HCT116 (cell line): ENCODE results near the gene TCF15. TPM values are rescaled to one million over a fixed set of nuclear protein-coding genes. Genes with fewer than 3 reads are reported as not detected.

Experiments
- ATAC-seq: fragments of 200-7000 bp; cut with Tn5 transposase; 2 replicates; pipeline ENCODE4 v1.9.1; 2020; ENCODE audit warnings: mild to moderate bottlenecking, moderate library complexity
- BruUV-seq: library from RNA; stranded (reverse); fragments of 400-500 nt; replicated peaks from 2 replicates; lab custom pipeline; 2021; lab: Mats Ljungman, UMichigan
- CTCF ChIA-PET: fragments of 300-600 bp; sonication (Branson Sonifier 250); formaldehyde crosslinking; loops from one replicate; lab custom pipeline; 2021; ENCODE audit warnings: antibody characterized with exemption; lab: Charles Lee
- POLR2A ChIA-PET: fragments of 300-600, 350-600 bp; sonication (Branson Sonifier 250); formaldehyde crosslinking; loops from one replicate; lab custom pipeline; 2021; ENCODE audit warnings: antibody characterized with exemption; lab: Charles Lee
- RAD21 ChIA-PET, 2 experiments: fragments of 300-600 bp; sonication (Branson Sonifier 250); formaldehyde crosslinking; loops; one replicate each; lab custom pipeline; 2023; ENCODE audit warnings: low total read pairs in 2 of 2; ENCODE audit not compliant: uncharacterized antibody in 2 of 2, unreplicated experiment in 2 of 2, low non-redundant PET in 1 of 2; lab: Charles Lee
- DNase-seq: peaks from one replicate; pipeline ENCODE4 v3.0.0-alpha.2; 2010; ENCODE audit warnings: low read depth, low spot score
- H2AFZ ChIP-seq: fragments of 200-600 bp; shearing (Covaris generic), sonication (generic); 2 replicates; pipeline ENCODE4 v1.6.1; 2017; ENCODE audit warnings: low read depth, mixed run types, mixed read lengths, antibody characterized with exemption, low read length; ENCODE audit not compliant: poor library complexity, severe bottlenecking
- H3K27ac ChIP-seq: 2 replicates; pipeline ENCODE4 v1.5.1; 2012; ENCODE audit warnings: low read depth, low read length
- H3K27me3 ChIP-seq: fragments of 200-600 bp; sonication (generic); 2 replicates; pipeline ENCODE4 v1.6.1; 2016; ENCODE audit warnings: mixed run types, low read length, mixed read lengths; ENCODE audit not compliant: insufficient read depth
- H3K36me3 ChIP-seq, 2 experiments: fragments of 200-500 bp in 1 of 2; fragments of 200-600 bp in 1 of 2; sonication (Bioruptor generic) in 1 of 2; sonication (generic) in 1 of 2; 2 replicates each; pipeline versions ENCODE4 v1.5.1 to v1.6.1; 2014 to 2016; ENCODE audit warnings: low read length in 2 of 2, inconsistent platforms in 1 of 2, mixed read lengths in 1 of 2, mixed run types in 1 of 2; ENCODE audit not compliant: insufficient read depth in 2 of 2, control insufficient read depth in 1 of 2
- H3K4me1 ChIP-seq, 2 experiments: fragments of 200-600 bp in 1 of 2; sonication (generic) in 1 of 2; 2 replicates each; pipeline versions ENCODE4 v1.5.1 to v1.6.1; 2012 to 2017; ENCODE audit warnings: low read length in 2 of 2, inconsistent platforms in 1 of 2, mild to moderate bottlenecking in 1 of 2, mixed read lengths in 1 of 2, mixed run types in 1 of 2, moderate library complexity in 1 of 2; ENCODE audit not compliant: insufficient read depth in 2 of 2, control insufficient read depth in 1 of 2
- H3K4me2 ChIP-seq: fragments of 200-600 bp; sonication (generic); 2 replicates; pipeline ENCODE4 v1.6.1; 2017; ENCODE audit warnings: mixed run types, low read length, mixed read lengths
- H3K4me3 ChIP-seq, 2 experiments: fragments of 200-600 bp in 1 of 2; sonication (generic) in 1 of 2; replicated peaks in 1 of 2; 2 replicates each; pipeline ENCODE4 v1.5.1; 2011 to 2016; ENCODE audit warnings: low read length in 2 of 2, control low read depth in 1 of 2, low read depth in 1 of 2, mild to moderate bottlenecking in 1 of 2, mixed read lengths in 1 of 2, mixed run types in 1 of 2
- H3K79me2 ChIP-seq: fragments of 200-600 bp; sonication (generic); 2 replicates; pipeline ENCODE4 v1.6.1; 2017; ENCODE audit warnings: mild to moderate bottlenecking, mixed run types, low read length, moderate library complexity, mixed read lengths; ENCODE audit not compliant: insufficient read depth
- H3K9ac ChIP-seq: fragments of 200-600 bp; sonication (generic); 2 replicates; pipeline ENCODE4 v1.6.1; 2016; ENCODE audit warnings: low read length, mixed read lengths
- H3K9me2 ChIP-seq: fragments of 200-600 bp; sonication (generic), shearing (Covaris generic); 2 replicates; pipeline ENCODE4 v1.6.1; 2017; ENCODE audit warnings: mixed run types, mild to moderate bottlenecking, moderate library complexity; ENCODE audit not compliant: insufficient read depth
- H3K9me3 ChIP-seq, 2 experiments: fragments of 200-500 bp in 1 of 2; fragments of 200-600 bp in 1 of 2; sonication (Bioruptor generic) in 1 of 2; sonication (generic) in 1 of 2; 2 replicates each; pipeline ENCODE4 v1.6.1; 2014 to 2017; ENCODE audit warnings: low read length in 2 of 2, mixed read lengths in 2 of 2, inconsistent platforms in 1 of 2, low read depth in 1 of 2, mild to moderate bottlenecking in 1 of 2, mixed run types in 1 of 2, moderate library complexity in 1 of 2; ENCODE audit not compliant: control insufficient read depth in 1 of 2, insufficient read depth in 1 of 2
- H4K20me1 ChIP-seq: fragments of 200-600 bp; sonication (generic), shearing (Covaris generic); 2 replicates; pipeline ENCODE4 v1.6.1; 2017; ENCODE audit warnings: mixed run types, mild to moderate bottlenecking, moderate library complexity; ENCODE audit not compliant: insufficient read depth
- ATF3 ChIP-seq: IDR thresholded peaks from 2 replicates; pipeline ENCODE4 v1.6.1; 2012
- CBX3 ChIP-seq: IDR thresholded peaks from 2 replicates; pipeline ENCODE4 v1.6.1; 2012; ENCODE audit warnings: low read depth
- CTCF ChIP-seq, 3 experiments: fragments of 200-600 bp in 1 of 3; sonication (generic) in 1 of 3; IDR thresholded peaks in 2 of 3; conservative IDR thresholded peaks in 1 of 3; 2 replicates each; pipeline ENCODE4 v1.5.1; 2012 to 2017; ENCODE audit warnings: low read depth in 2 of 3, low read length in 2 of 3, antibody characterized with exemption in 1 of 3, borderline replicate concordance in 1 of 3, control low read depth in 1 of 3, mild to moderate bottlenecking in 1 of 3, mixed read lengths in 1 of 3, mixed run types in 1 of 3, moderate library complexity in 1 of 3; ENCODE audit not compliant: insufficient read depth in 1 of 3
- EGR1 ChIP-seq: IDR thresholded peaks from 2 replicates; pipeline ENCODE4 v1.6.1; 2012; ENCODE audit warnings: low read depth
- ELF1 ChIP-seq: IDR thresholded peaks from 2 replicates; pipeline ENCODE4 v1.6.1; 2012; ENCODE audit warnings: low read depth, borderline replicate concordance
- EZH2 ChIP-seq: fragments of 200-600 bp; sonication (generic); IDR thresholded peaks from 2 replicates; pipeline ENCODE4 v1.6.1; 2017; ENCODE audit warnings: antibody characterized with exemption, mixed run types
- EZH2phosphoT487 ChIP-seq: fragments of 200-600 bp; IDR thresholded peaks from 2 replicates; pipeline ENCODE4 v1.6.1; 2018; ENCODE audit warnings: antibody characterized with exemption, borderline replicate concordance
- JUND ChIP-seq: IDR thresholded peaks from 2 replicates; pipeline ENCODE4 v1.6.1; 2012
- POLR2AphosphoS5 ChIP-seq: IDR thresholded peaks from 2 replicates; pipeline ENCODE4 v1.6.1; 2011; ENCODE audit warnings: mild to moderate bottlenecking, low read depth, low read length, moderate library complexity
- SIN3A ChIP-seq: IDR thresholded peaks from 2 replicates; pipeline ENCODE4 v1.6.1; 2012; ENCODE audit warnings: low read depth
- SP1 ChIP-seq: IDR thresholded peaks from 2 replicates; pipeline ENCODE4 v1.6.1; 2012; ENCODE audit warnings: low read depth
- TCF7L2 ChIP-seq: IDR thresholded peaks from 2 replicates; pipeline ENCODE4 v1.7.0; 2011; ENCODE audit warnings: borderline replicate concordance, inconsistent platforms; ENCODE audit not compliant: insufficient read depth, insufficient read length; ENCODE audit errors: extremely low read depth
- ZFX ChIP-seq: fragments of 450-650 bp; IDR thresholded peaks from 2 replicates; pipeline ENCODE4 v1.6.1; 2017
- ZNF274 ChIP-seq: fragments of 200-500 bp; sonication (Bioruptor generic); IDR thresholded peaks from 2 replicates; pipeline ENCODE4 v1.6.1; 2014; ENCODE audit warnings: mild to moderate bottlenecking, low read depth, low read length, inconsistent platforms
- intact Hi-C: fragments of 100-400 bp; cut with micrococcal nuclease; formaldehyde crosslinking; loops from 2 replicates; pipeline ENCODE4 v1.10.0; 2022
- total RNA-seq: library from RNA; stranded (reverse); gene quantifications from one replicate; pipeline ENCODE4 v1.2.1, GENCODE V29; 2021; ENCODE audit not compliant: unreplicated experiment
- TF ChIP-seq, protein P1 (sequence below): IDR thresholded peaks from 2 replicates; pipeline ENCODE4 v1.6.1; 2012; ENCODE audit warnings: low read depth

TCF15 gene
- total RNA-seq, 1 experiment from 2014 or later, result not detected

DNA sequence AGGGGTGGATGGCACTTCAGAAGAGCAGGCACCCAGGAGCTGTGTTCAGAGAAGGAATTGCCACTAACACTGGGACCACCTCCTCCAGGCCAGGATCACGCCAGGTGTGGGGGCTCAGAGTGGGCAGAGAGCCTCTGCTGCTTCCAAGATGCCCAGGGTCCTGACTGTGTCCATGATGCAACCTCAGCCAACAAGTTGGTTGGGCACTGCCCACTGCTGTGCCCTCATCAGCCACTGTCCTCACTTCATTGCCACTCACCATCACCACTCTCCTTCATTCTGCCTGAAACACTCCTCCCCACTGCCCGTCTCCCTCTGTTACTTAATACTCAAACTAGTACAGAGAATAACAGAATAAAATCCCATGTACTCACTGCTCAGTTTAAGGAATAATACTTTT, 16.5 kb upstream of the TCF15 start:
- ChIA-PET CTCF (interaction anchor here (0.8 kb wide), 1 partner anchor 19 kb away, joined by 4 read pairs; no protein-coding TSS in a partner anchor), POLR2A (no interaction called here), RAD21 (no interaction called here)
- no peaks in the 10 kb centered on the region; the same call in 1 of the 2 replicates for H3K27me3 ChIP-seq
- no peak overlapping the region for H3K9ac ChIP-seq
- H3K4me3 ChIP-seq, result no peak overlapping the region
- no peak overlapping the region for H3K27ac ChIP-seq
- intact Hi-C loops, result no loop called here
- TF ChIP-seq SIN3A (no peak), CBX3 (no peak), EZH2 (no peak), EZH2phosphoT487 (no peak), SP1 (no peak), EGR1 (no peak), ZNF274 (no peak), TCF7L2 (no peak), POLR2AphosphoS5 (no peak), JUND (no peak)
- H3K79me2 ChIP-seq, result no peaks in the 10 kb centered on the region
- H3K9me3 ChIP-seq, result no peaks in the 10 kb centered on the region
- H3K4me1 ChIP-seq, result no peaks in the 10 kb centered on the region
- no peak overlapping the region for H2AFZ ChIP-seq
- H4K20me1 ChIP-seq, result no peaks in the 10 kb centered on the region
- H3K36me3 ChIP-seq, result no peaks in the 10 kb centered on the region
- ATAC-seq (no peak), DNase-seq (no peak)
- no TSS peak for BruUV-seq
- no peak overlapping the region for H3K4me2 ChIP-seq
- H3K9me2 ChIP-seq, result no peaks in the 10 kb centered on the region

- no peak for ATAC-seq
- Histone ChIP-seq H3K9me3 (no peaks in the 10 kb centered on the region), H2AFZ (no peak overlapping the region), H3K27ac (no peak overlapping the region), H3K27me3 (no peaks in the 10 kb centered on the region; the same call in 1 of the 2 replicates), H3K79me2 (no peaks in the 10 kb centered on the region), H4K20me1 (no peaks in the 10 kb centered on the region), H3K9ac (no peak overlapping the region), H3K4me3 (no peak overlapping the region), H3K9me2 (no peaks in the 10 kb centered on the region), H3K4me2 (no peak overlapping the region), H3K4me1 (no peaks in the 10 kb centered on the region), H3K36me3 (no peaks in the 10 kb centered on the region)
- CTCF ChIA-PET, result no interaction called here
- RAD21 ChIA-PET, result no interaction called here
- no TSS peak for BruUV-seq
- intact Hi-C loops, result no loop called here
- no peak for DNase-seq
- POLR2A ChIA-PET, result no interaction called here
- TF ChIP-seq ELF1 (no peak), ATF3 (no peak), TCF7L2 (no peak), EGR1 (no peak), ZFX (no peak), CTCF (IDR thresholded peaks at IDR 0.05 in 2 of 3, conservative IDR thresholded peaks at IDR 0.05 in 1 of 3; ENCODE audit: borderline replicate concordance in 1 of 3, insufficient read depth in 1 of 3, low read depth in 2 of 3, low read length in 2 of 3) (no peak), ZNF274 (no peak)
- TF ChIP-seq, protein P1, sequence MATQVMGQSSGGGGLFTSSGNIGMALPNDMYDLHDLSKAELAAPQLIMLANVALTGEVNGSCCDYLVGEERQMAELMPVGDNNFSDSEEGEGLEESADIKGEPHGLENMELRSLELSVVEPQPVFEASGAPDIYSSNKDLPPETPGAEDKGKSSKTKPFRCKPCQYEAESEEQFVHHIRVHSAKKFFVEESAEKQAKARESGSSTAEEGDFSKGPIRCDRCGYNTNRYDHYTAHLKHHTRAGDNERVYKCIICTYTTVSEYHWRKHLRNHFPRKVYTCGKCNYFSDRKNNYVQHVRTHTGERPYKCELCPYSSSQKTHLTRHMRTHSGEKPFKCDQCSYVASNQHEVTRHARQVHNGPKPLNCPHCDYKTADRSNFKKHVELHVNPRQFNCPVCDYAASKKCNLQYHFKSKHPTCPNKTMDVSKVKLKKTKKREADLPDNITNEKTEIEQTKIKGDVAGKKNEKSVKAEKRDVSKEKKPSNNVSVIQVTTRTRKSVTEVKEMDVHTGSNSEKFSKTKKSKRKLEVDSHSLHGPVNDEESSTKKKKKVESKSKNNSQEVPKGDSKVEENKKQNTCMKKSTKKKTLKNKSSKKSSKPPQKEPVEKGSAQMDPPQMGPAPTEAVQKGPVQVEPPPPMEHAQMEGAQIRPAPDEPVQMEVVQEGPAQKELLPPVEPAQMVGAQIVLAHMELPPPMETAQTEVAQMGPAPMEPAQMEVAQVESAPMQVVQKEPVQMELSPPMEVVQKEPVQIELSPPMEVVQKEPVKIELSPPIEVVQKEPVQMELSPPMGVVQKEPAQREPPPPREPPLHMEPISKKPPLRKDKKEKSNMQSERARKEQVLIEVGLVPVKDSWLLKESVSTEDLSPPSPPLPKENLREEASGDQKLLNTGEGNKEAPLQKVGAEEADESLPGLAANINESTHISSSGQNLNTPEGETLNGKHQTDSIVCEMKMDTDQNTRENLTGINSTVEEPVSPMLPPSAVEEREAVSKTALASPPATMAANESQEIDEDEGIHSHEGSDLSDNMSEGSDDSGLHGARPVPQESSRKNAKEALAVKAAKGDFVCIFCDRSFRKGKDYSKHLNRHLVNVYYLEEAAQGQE, result no peak
Measured at GRCh38 chr20:625360-625932, 15.3 kb upstream of the TCF15 start.
